ENCODE results near the gene PGLYRP2. TPM values are rescaled to one million over a fixed set of nuclear protein-coding genes. Genes with fewer than 3 reads are reported as not detected.

The PGLYRP2 gene
- total RNA-seq, 4 donors from 2014 or later, result not detected

- Histone ChIP-seq H3K27me3 (no peaks in the 10 kb centered on the region), H3K36me3 (peaks cover 4 to 80% (median 34%) of the 10 kb centered on the region in 3 donors), H3K4me1 (peaks cover 0 to 15% (median 3%) of the 10 kb centered on the region in 4 donors), H3K9me3 (peaks cover 0 to 6% (median 0%) of the 10 kb centered on the region in 4 donors), H3K27ac (no peak overlapping the region), H3K4me3 (no peak overlapping the region)
- DNase-seq (ENCODE audit: low spot score in 2 of 2), result no peak
- TF ChIP-seq EP300 (IDR thresholded peaks at IDR 0.05) (no peak), CTCF (IDR thresholded peaks at IDR 0.05) (no peak), POLR2A (IDR thresholded peaks at IDR 0.05) (no peak)
- WGBS, 2 donors, result 89 to 94% methylated on average over 12 to 13 of the region's 13 CpGs
Observed at GRCh38 chr19:15424121-15424520, 55.2 kb downstream of the PGLYRP2 start.

GRCh38 chr19:15423130-15423529, 56.2 kb downstream of the PGLYRP2 start:
- DNase-seq (ENCODE audit: low spot score in 2 of 2), result no peak
- Histone ChIP-seq H3K9me3 (peaks cover 0 to 6% (median 0%) of the 10 kb centered on the region in 4 donors), H3K27ac (no peak overlapping the region), H3K4me3 (no peak overlapping the region), H3K36me3 (peaks cover 4 to 70% (median 33%) of the 10 kb centered on the region in 3 donors), H3K4me1 (peaks cover 0 to 9% (median 3%) of the 10 kb centered on the region in 4 donors), H3K27me3 (no peaks in the 10 kb centered on the region)
- WGBS, 2 donors, result 98 to 100% methylated on average over 6 of the region's 6 CpGs
- TF ChIP-seq EP300 (IDR thresholded peaks at IDR 0.05) (no peak), CTCF (IDR thresholded peaks at IDR 0.05) (no peak), POLR2A (IDR thresholded peaks at IDR 0.05) (no peak)

- WGBS, 2 donors, result 87 to 92% methylated on average over 20 to 22 of the region's 22 CpGs
- Histone ChIP-seq H3K36me3 (peaks cover 4 to 64% (median 30%) of the 10 kb centered on the region in 3 donors), H3K27ac (no peak overlapping the region)
Observed at GRCh38 chr19:15422296-15423075, 56.8 kb downstream of the PGLYRP2 start.

GRCh38 chr19:15421721-15422260, 57.5 kb downstream of the PGLYRP2 start:
- Histone ChIP-seq H3K27ac (no peak overlapping the region), H3K4me1 (peaks cover 0 to 23% (median 12%) of the 10 kb centered on the region in 4 donors), H3K4me3 (no peak overlapping the region), H3K27me3 (no peaks in the 10 kb centered on the region), H3K36me3 (peaks cover 4 to 57% (median 23%) of the 10 kb centered on the region in 3 donors), H3K9me3 (peaks cover 0 to 6% (median 0%) of the 10 kb centered on the region in 4 donors)
- WGBS, 2 donors, result 79 to 80% methylated on average over 15 of the region's 15 CpGs
- TF ChIP-seq POLR2A (IDR thresholded peaks at IDR 0.05) (no peak), CTCF (IDR thresholded peaks at IDR 0.05) (no peak), EP300 (IDR thresholded peaks at IDR 0.05) (no peak)
- no peak for DNase-seq (ENCODE audit: low spot score in 2 of 2)

More at GRCh38 chr19:15422296-15423075, 56.8 kb downstream of the PGLYRP2 start:
- peaks cover 0 to 16% (median 5%) of the 10 kb centered on the region in 4 donors for H3K4me1 ChIP-seq
- peaks cover 0 to 6% (median 0%) of the 10 kb centered on the region in 4 donors for H3K9me3 ChIP-seq
- TF ChIP-seq EP300 (IDR thresholded peaks at IDR 0.05), result no peak
- DNase-seq (ENCODE audit: low spot score in 2 of 2), result no peak
- no peaks in the 10 kb centered on the region for H3K27me3 ChIP-seq
- H3K4me3 ChIP-seq, result no peak overlapping the region

GRCh38 chr19:15421136-15421695, 58.1 kb downstream of the PGLYRP2 start:
- TF ChIP-seq EP300 (IDR thresholded peaks at IDR 0.05) (no peak), POLR2A (IDR thresholded peaks at IDR 0.05) (no peak), CTCF (IDR thresholded peaks at IDR 0.05) (no peak)
- Histone ChIP-seq H3K36me3 (peaks cover 4 to 51% (median 18%) of the 10 kb centered on the region in 3 donors), H3K27me3 (no peaks in the 10 kb centered on the region), H3K9me3 (peaks cover 0 to 6% (median 0%) of the 10 kb centered on the region in 4 donors), H3K4me3 (no peak overlapping the region), H3K27ac (no peak overlapping the region), H3K4me1 (peaks cover 0 to 28% (median 17%) of the 10 kb centered on the region in 4 donors)
- WGBS, 2 donors, result 61 to 72% methylated on average over 12 of the region's 12 CpGs
- no peak for DNase-seq (ENCODE audit: low spot score in 2 of 2)
